Fibroblast of mammary gland (primary cell): ENCODE measurements around the gene HS6ST3.
"Not testable (repeated sequence)": the region's sequence is repeated elsewhere in the genome, so short reads cannot be mapped to it uniquely, and the experiment has no call there.

Experiments used
- DNase-seq: peaks from one replicate; pipeline ENCODE4 v3.0.0-alpha.2; 2010; ENCODE audit warnings: low read depth
- H3K4me3 ChIP-seq: 2 replicates; pipeline ENCODE4 v1.5.1; 2011; ENCODE audit warnings: low read depth, mild to moderate bottlenecking, low read length, moderate library complexity; ENCODE audit not compliant: control insufficient read depth
- CTCF ChIP-seq: conservative IDR thresholded peaks from 2 replicates; pipeline ENCODE4 v1.5.1; 2011; ENCODE audit warnings: low read depth, low read length, inconsistent platforms; ENCODE audit not compliant: control insufficient read depth, insufficient read depth

Gene HS6ST3

GRCh38 chr13:96762876-96763275 lies 673.0 kb downstream of the HS6ST3 start:
- no peak overlapping the region for H3K4me3 ChIP-seq
- TF ChIP-seq CTCF = no peak
- peak; percentile 16 for DNase-seq

- no peak for DNase-seq
- H3K4me3 ChIP-seq = no peak overlapping the region
- no peak for TF ChIP-seq CTCF
These were observed 676.4 kb downstream of the HS6ST3 start for GRCh38 chr13:96766306-96766705.

GRCh38 chr13:96768524-96768923 lies 678.6 kb downstream of the HS6ST3 start:
- peak; percentile 10 for DNase-seq
- no peak overlapping the region for H3K4me3 ChIP-seq
- TF ChIP-seq CTCF = no peak

GRCh38 chr13:96769874-96770273 lies 680.0 kb downstream of the HS6ST3 start:
- DNase-seq = no peak
- H3K4me3 ChIP-seq = no peak overlapping the region
- TF ChIP-seq CTCF = no peak

- peak; percentile 19 for DNase-seq
- no peak overlapping the region for H3K4me3 ChIP-seq
- no peak for TF ChIP-seq CTCF
These were observed 681.8 kb downstream of the HS6ST3 start for GRCh38 chr13:96771486-96772367.

- DNase-seq = no peak
- TF ChIP-seq CTCF = no peak
- H3K4me3 ChIP-seq = no peak overlapping the region
These were observed 682.5 kb downstream of the HS6ST3 start for GRCh38 chr13:96772426-96772825.

- not testable (repeated sequence) for H3K4me3 ChIP-seq, DNase-seq
These were observed 688.4 kb downstream of the HS6ST3 start for GRCh38 chr13:96778302-96778701.
